Measurements from ENCODE around the gene THNSL1.

- TF ChIP-seq CTCF (IDR thresholded peaks at IDR 0.05; ENCODE audit: low read depth, low read length) (no peak), EZH2phosphoT487 (IDR thresholded peaks at IDR 0.05; ENCODE audit: low read depth) (no peak)
Measured at GRCh38 chr10:25061125-25061524, 44.7 kb downstream of the THNSL1 start.

Data from OCI-LY3 (cell line).